ENCODE data around the gene TRIM28.
"Not testable (repeated sequence)": the region's sequence is repeated elsewhere in the genome, so short reads cannot be mapped to it uniquely, and the experiment has no call there.

Gene TRIM28

GRCh38 chr19:58519087-58519354, 24.8 kb upstream of the TRIM28 start:
- DNase-seq (ENCODE audit: low read depth, low spot score), result peak; percentile 35

- DNase-seq (ENCODE audit: low read depth, low spot score), result peak; percentile 86
Measured at GRCh38 chr19:58519355-58520256, 24.3 kb upstream of the TRIM28 start, which contains the start of gene ZBTB45. TSS of gene ZBTB45 (minus strand) at chr19:58519810. CDS start at chr19:58517673, 2,137 bp downstream.

DNA sequence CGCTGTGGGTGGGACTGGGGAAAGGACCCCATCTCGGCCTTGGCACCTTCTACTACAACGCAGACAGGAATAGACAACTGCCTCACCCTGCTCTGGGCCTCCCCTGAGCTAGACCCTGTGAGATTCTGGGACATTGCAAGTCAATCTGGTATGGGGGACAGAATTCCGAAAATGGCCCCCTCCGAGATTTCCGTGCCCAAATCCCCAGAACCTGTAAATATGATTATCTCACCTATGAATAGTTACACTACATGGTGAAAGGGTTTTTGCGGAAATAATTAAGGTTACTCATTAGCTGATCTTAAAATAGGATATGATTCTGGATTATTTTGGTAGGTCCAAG, 23.6 kb upstream of the TRIM28 start:
- DNase-seq (ENCODE audit: low read depth, low spot score), result no peak

DNA sequence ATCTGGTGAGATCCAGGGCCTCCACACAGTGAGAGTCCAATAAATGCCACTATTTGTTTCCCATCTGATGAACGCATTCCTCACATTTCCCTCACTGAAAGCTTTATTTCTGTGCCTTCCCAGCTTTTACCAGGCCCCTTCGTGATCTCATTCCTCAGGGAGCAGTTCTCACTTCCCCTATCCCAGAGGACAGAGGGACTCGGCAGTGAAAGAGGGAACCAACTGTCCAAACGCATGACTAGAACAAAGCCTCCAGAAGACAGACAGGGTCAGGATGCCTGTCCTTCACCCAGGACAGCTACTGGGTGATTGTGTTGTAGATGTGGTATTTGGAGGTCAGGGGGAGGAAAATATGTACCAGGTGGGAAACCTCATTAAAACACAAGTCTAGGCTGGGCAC, 22.2 kb upstream of the TRIM28 start:
- no peak for DNase-seq (ENCODE audit: low read depth, low spot score)

GRCh38 chr19:58522709-58523108, 21.2 kb upstream of the TRIM28 start:
- DNase-seq (ENCODE audit: low read depth, low spot score), result no peak

DNA sequence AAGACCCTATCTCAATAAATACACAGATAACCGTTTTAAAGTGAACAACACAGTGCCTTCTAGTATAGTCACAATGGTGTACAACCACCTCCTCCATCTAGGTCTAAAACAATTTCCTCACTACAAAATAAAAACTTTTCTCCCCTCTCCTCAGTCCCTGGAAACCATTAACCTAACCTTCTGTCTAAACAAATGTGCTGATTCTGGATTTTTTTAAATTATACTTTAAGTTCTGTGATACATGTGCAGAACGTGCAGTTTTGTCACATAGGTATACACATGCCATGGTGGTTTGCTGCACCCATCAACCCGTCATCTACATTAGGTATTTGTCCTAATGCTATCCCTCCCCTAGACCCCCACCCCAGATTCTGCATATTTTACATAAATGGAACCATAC, 14.5 kb upstream of the TRIM28 start:
- no peak for DNase-seq (ENCODE audit: low read depth, low spot score)

DNA sequence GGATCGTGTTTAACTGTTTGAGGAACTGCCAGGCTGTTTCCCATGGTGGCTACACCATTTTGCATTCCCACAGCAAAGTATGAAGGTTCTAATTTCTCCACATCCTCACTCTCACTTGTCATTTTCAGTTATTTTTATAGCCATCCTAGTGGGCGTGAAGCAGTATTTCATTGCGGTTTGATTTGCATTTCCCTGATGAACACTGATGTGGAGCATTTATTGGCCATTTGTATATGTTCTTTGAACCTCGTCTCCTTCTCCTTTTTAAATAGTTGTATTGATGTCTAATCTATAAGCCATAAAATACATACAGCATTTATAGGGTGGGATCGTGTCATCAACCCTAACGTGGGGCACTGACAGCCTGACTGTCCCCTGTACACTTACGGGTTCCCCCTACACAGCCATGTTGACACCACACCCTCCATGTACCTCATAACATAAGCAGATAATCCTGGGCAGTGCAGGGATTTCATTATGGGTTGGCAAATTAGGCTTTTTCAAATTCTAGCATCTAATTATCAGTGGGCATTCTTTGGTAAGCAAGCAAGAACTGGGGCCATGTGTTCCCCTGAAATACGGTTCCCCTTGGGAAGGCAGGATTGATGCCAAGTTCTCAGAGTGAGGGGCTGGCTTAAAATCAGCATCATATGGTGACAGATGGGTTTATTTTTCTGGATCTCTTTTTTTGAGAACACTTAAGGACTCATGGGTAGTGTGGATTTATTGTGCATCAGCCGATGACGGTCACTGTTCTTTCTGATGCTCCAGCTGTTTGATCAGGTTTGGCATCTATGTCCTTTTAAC, 12.6 kb upstream of the TRIM28 start:
- no peak for DNase-seq (ENCODE audit: low read depth, low spot score)

DNA sequence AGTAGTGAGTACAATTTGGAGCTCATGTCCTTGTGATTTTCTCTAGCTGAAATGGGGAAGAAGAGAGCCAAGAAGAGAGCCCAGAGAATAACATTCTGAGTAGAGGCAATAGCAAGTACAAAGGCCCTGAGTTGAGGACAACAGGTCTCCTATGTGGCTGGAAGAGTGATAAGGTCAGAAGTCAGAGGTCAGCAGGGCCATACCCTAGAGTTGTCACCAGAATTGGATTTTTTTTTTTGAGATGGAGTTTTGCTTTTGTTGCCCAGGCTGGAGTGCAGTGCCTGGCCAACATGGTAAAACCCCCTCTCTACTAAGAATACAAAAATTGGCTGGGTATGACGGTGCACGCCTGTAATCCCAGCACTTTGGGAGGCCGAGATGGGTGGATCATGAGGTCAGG, 8.0 kb upstream of the TRIM28 start:
- no peak for DNase-seq (ENCODE audit: low read depth, low spot score)

- no peak for DNase-seq (ENCODE audit: low read depth, low spot score)
Measured at GRCh38 chr19:58536852-58537798, 6.7 kb upstream of the TRIM28 start.

GRCh38 chr19:58538257-58539168, 5.4 kb upstream of the TRIM28 start:
- DNase-seq (ENCODE audit: low read depth, low spot score), result no peak

- DNase-seq (ENCODE audit: low read depth, low spot score), result not testable (repeated sequence)
Measured at GRCh38 chr19:58539169-58539559, 4.7 kb upstream of the TRIM28 start.

GRCh38 chr19:58542641-58543372, 1.1 kb upstream of the TRIM28 start:
- not testable (repeated sequence) for DNase-seq (ENCODE audit: low read depth, low spot score)

DNA sequence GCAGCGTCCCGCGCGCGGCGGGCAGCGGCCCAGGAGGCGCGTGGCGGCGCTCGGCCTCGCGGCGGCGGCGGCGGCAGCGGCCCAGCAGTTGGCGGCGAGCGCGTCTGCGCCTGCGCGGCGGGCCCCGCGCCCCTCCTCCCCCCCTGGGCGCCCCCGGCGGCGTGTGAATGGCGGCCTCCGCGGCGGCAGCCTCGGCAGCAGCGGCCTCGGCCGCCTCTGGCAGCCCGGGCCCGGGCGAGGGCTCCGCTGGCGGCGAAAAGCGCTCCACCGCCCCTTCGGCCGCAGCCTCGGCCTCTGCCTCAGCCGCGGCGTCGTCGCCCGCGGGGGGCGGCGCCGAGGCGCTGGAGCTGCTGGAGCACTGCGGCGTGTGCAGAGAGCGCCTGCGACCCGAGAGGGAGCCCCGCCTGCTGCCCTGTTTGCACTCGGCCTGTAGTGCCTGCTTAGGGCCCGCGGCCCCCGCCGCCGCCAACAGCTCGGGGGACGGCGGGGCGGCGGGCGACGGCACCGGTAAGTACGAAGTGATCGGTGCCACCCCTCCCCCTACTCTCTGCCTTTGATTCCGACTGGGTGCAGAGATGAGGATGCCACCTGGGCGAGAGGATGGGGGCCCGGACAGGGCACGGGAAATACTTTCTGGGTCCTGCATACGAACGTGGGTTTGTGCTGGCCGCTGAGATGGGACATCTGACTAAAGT, 874 bp downstream of the TRIM28 start:
- DNase-seq (ENCODE audit: low read depth, low spot score), result no peak

- DNase-seq (ENCODE audit: low read depth, low spot score), result no peak
Measured at GRCh38 chr19:58545286-58546018, 1.6 kb downstream of the TRIM28 start.

DNA sequence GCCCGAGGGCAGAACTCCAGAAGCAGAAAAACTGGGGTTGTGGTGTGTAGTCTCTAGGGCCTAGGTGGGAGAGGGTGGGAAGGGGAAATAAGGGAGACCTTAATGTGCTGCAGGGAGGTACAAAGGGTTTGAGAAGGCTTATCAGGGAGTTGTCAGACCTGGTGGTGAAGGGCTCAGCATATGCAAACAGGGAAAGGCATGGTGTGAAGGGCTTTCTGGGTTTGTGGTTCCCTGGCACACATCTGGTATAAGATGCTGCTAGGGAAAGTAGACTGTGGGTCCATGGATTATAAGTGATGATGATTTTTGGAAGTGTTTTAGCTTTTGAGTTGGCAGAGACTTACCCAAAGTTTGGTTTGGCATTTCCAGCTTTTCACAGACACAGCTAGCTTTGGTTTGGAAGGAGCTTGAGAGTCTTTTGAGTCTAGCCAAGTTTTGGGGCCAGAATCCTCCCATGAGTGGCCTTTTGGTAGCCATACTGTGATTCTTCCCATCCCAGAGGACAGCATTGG, 2.2 kb downstream of the TRIM28 start:
- DNase-seq (ENCODE audit: low read depth, low spot score), result no peak

DNA sequence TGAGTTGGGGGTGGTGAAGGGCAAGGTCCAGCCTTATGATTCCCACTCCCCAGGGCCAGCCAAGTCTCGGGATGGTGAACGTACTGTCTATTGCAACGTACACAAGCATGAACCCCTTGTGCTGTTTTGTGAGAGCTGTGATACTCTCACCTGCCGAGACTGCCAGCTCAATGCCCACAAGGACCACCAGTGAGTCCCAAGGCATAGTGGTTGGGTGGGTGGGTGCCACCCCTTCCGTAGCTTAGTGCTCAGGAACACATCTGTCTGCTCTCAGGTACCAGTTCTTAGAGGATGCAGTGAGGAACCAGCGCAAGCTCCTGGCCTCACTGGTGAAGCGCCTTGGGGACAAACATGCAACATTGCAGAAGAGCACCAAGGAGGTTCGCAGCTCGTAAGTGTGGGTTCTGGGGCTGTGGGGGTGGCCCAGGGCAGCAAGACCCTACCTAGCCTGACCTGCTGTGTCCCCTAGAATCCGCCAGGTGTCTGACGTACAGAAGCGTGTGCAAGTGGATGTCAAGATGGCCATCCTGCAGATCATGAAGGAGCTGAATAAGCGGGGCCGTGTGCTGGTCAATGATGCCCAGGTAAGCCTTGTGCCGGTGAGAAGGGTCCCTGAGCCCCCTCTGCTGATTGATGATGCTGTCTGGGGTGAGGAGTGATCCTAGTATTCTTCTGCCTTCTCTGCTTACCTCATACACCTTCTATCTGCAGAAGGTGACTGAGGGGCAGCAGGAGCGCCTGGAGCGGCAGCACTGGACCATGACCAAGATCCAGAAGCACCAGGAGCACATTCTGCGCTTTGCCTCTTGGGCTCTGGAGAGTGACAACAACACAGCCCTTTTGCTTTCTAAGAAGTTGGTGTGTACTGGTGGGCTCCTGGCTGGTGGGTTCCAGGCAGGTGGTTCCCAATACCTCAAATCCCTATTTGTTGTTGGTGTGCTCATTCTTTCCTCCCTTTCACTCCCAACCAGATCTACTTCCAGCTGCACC, 3.8 kb downstream of the TRIM28 start:
- DNase-seq (ENCODE audit: low read depth, low spot score), result no peak

Measured in smooth muscle cell of the brain vasculature (primary cell).